ENCODE data around the gene EVA1A. TPM values are rescaled to one million over a fixed set of nuclear protein-coding genes. Genes with fewer than 3 reads are reported as not detected.

Gene EVA1A
- total and polyA plus RNA-seq, 2 of the 8 experiments (the other 6 are each of a cell fraction or from before 2014, with no cell fraction given) = 2.4 to 4.3 TPM

GRCh38 chr2:75456111-75456510 lies 104.6 kb downstream of the EVA1A start (continued):
- TF ChIP-seq CHD7 (IDR thresholded peaks at IDR 0.05; ENCODE audit: insufficient replicate concordance, low read length) (no peak), JUND (IDR thresholded peaks at IDR 0.05; ENCODE audit: low read length) (no peak), POLR2AphosphoS5 (IDR thresholded peaks at IDR 0.05; ENCODE audit: low read depth, low read length) (no peak), GABPA (IDR thresholded peaks at IDR 0.05; ENCODE audit: borderline replicate concordance, insufficient read depth, low read length) (no peak), YY1 (IDR thresholded peaks at IDR 0.05; ENCODE audit: low read depth, low read length) (no peak), RFX5 (IDR thresholded peaks at IDR 0.05; ENCODE audit: borderline replicate concordance, low read depth, low read length) (no peak), CTBP2 (IDR thresholded peaks at IDR 0.05; ENCODE audit: borderline replicate concordance, insufficient read depth, insufficient read length, low read length) (no peak), JUN (IDR thresholded peaks at IDR 0.05; ENCODE audit: low read depth, low read length) (no peak), RBBP5 (IDR thresholded peaks at IDR 0.05; ENCODE audit: borderline replicate concordance, low read depth, low read length) (no peak), USF2 (IDR thresholded peaks at IDR 0.05; ENCODE audit: low read length) (no peak), SP4 (IDR thresholded peaks at IDR 0.05; ENCODE audit: low read length) (no peak)

Measured in H1 (cell line).